H7 (cell line): Measurements from ENCODE around the gene NAV2. TPM values are rescaled to one million over a fixed set of nuclear protein-coding genes. Genes with fewer than 3 reads are reported as not detected.

Experiments
- DNase-seq: peaks from one replicate; pipeline ENCODE4 v3.0.0; 2012
- H3K27me3 ChIP-seq: 2 replicates; pipeline ENCODE4 v1.6.0; 2011; ENCODE audit warnings: mild to moderate bottlenecking, low read length; ENCODE audit not compliant: control insufficient read depth, insufficient read depth
- H3K36me3 ChIP-seq: replicated peaks from 2 replicates; pipeline ENCODE4 v1.5.1; 2011; ENCODE audit warnings: low read length; ENCODE audit not compliant: control insufficient read depth, insufficient read depth
- H3K4me3 ChIP-seq: 2 replicates; pipeline ENCODE4 v1.5.1; 2011; ENCODE audit warnings: low read depth, mild to moderate bottlenecking, control low read depth, low read length, moderate library complexity; ENCODE audit not compliant: insufficient read depth
- total RNA-seq: library from RNA; depleted of rRNA; stranded (reverse); fragments of >200 nt; shearing (Covaris generic); gene quantifications from 2 replicates; pipeline ENCODE4 v1.2.3, GENCODE V29; 2014

The NAV2 gene
- total RNA-seq, 1 experiment from 2014 or later = 11.1 TPM

DNA sequence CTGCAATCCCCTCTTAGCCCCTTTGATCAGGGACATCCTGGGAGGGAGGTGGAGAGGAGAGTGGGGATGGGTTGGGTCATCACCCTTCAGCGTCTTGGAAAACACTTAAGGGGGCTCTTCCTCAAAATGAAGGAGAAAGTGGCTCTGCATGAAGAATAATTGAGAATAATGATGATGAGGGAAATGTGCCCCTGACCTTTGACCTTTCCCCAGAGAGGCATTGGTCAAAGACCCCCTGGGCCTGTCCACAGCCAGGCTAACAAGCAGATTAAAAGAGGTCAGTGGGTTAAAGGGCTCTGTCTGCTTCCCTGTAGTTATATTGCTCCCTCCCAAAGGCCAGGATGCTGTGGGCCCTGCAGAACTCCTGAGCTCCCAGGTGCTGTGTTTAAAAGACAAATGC is 68.7 kb downstream of the NAV2 start:
- Histone ChIP-seq H3K27me3 (no peaks in the 10 kb centered on the region), H3K36me3 (no peaks in the 10 kb centered on the region), H3K4me3 (no peak overlapping the region)
- DNase-seq = no peak

DNA sequence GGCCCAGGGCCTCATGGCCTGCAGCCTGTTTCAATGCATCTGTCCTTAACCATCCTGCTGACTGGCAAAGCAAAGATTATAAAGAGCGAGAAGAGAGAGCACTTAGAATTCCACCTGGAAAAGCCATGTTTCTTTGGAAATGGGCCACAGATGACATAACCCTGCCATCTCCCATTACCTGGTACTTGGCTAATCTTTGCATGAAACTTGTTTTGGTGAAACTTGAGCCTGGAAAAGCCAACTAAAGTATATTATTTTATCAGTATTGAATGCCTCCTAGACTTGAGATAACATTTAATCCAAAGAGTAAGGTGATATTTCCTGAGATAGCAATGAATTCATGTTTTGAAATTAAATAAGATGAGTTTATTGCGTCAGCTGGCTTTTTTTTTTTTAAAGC is 72.6 kb downstream of the NAV2 start:
- no peaks in the 10 kb centered on the region for H3K27me3 ChIP-seq
- H3K4me3 ChIP-seq = no peak overlapping the region
- DNase-seq = no peak
- no peaks in the 10 kb centered on the region for H3K36me3 ChIP-seq

DNA sequence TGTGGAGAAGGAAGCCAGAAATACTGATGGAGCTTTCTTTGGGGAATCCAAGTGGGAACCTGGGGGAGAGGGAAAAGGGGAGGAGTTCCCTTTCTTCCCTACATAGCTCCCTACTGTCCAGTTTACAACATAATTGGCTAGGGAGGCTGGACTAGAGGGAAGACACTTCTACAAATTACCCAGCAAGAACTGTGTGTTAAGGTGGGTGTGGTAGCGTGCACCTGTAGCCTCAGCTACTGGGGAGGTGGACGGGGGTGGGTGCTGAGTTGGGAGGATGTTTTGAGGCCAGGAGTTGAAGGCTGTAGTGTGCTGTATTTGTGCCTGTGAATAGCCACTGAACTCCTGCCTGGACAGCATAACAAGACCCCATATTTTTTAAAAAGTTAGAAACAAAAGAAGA is 74.0 kb downstream of the NAV2 start:
- DNase-seq = no peak
- Histone ChIP-seq H3K27me3 (no peaks in the 10 kb centered on the region), H3K36me3 (no peaks in the 10 kb centered on the region)

DNA sequence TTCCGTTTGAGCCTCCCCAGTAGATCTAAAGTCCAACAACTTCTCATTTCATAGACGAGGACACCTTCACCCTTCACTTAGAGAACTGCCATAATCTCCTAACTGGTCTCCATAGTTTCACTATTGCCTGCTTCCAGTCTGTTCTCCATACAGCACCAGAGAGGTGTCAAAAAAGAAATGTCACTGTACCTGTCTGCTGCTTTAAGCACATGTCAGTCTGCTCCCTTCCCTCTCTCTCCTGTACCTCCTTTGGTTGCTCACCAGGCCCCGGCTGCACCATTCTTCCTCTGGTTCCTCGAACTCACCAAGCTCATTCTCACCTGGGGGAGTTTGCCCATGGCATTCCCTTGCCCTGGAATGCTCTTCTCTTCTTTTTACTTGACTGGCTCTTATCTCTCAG is 75.8 kb downstream of the NAV2 start:
- Histone ChIP-seq H3K36me3 (no peaks in the 10 kb centered on the region), H3K4me3 (no peak overlapping the region), H3K27me3 (no peaks in the 10 kb centered on the region)
- DNase-seq = no peak

More for the DNA sequence above, 74.0 kb downstream of the NAV2 start:
- H3K4me3 ChIP-seq = no peak overlapping the region

DNA sequence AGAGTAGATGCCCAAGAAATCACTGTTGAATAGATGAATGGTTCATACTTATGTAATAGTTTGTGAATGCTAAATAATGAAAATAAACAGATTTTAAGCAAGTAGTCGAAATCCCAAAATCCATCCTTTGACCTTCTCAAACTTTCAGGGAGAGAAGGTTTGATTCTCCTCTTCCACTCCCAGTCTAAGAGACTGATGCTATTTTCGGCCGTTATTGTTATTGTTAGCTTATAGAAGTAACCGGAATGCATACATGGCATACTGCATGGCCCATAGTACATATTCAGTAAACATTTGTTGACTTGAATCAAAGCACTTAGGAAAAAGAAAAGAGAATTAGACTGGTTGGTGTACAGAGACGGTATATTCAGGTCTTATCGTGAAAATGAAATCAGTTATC is 76.6 kb downstream of the NAV2 start:
- Histone ChIP-seq H3K4me3 (no peak overlapping the region), H3K36me3 (no peaks in the 10 kb centered on the region), H3K27me3 (no peaks in the 10 kb centered on the region)
- DNase-seq = no peak

DNA sequence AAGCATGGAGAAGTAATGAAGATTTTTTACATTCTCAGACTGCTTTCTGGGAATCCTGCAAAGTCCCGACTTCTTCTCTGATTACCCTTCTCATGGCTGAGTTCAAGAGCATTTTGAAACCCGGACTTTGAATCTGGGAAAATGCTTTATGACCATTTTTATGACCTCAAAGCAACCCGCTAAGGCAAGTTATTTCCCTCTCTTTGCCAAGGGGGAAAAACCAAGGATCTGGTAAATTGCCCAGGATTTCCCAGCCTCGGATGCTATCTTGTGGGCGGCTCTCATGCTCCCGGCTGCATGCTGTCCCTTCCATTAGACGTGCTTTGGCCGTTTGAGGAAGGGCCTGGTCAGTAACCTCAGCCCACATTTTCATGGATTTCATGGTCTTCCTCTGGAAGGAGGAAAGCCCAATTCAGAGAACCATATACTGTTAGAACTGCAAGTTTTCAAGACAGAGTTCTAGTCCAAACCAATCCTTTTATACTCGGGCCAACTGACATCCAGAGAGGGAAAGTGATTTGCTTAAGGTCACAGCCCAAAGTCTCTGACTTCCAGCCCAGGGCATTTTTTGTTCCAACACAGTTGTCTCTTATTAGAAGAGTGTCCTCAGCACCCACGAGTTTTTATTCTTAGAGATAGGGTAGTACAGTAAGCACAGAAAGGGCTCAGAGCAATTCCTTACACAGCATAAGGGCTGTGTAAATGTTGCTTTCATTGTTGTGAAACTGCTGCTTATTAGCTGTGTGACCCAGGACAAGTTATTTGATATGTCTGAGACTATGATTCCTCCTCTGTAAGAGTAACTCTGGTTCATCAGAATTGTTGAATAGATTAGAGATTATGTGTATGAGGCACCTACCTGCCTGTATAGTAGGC is 77.4 kb downstream of the NAV2 start:
- no peaks in the 10 kb centered on the region for H3K36me3 ChIP-seq
- H3K4me3 ChIP-seq = no peak overlapping the region
- no peak for DNase-seq
- no peaks in the 10 kb centered on the region for H3K27me3 ChIP-seq

DNA sequence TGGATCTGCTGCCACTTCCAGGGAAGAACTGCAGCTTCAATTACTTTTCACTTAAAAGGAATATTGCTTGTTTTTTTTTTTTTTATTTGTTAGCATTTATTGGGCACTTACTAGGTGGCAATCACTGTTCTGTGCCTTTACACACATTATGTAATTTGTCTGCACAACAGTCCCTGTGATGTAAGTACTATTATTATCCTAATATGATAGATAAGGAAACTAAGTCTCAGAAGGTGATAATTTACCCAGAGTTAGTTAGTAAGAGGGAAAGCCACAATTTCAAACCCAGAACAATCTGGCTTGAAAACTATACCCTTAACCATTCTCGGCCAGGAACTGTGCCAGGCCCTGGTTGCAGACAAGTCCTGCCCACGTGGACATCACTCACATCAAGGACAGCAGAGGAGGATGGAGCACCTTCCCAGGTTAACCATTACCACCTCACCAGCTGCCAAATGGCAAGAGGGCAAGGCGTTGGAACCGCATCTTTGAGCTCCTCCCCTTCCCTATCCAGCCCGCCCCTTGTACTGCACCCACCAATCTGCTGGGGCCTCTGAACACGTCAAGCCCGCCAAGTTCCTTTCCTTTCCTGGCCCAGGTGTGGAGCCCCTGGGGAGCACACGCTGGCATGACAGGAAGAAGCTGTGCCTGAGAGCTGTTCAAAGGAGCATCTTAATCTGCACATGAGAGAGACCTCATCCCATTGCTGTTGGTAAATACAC is 78.4 kb downstream of the NAV2 start:
- Histone ChIP-seq H3K27me3 (no peaks in the 10 kb centered on the region), H3K4me3 (no peak overlapping the region), H3K36me3 (no peaks in the 10 kb centered on the region)
- peak; percentile 70 for DNase-seq

DNA sequence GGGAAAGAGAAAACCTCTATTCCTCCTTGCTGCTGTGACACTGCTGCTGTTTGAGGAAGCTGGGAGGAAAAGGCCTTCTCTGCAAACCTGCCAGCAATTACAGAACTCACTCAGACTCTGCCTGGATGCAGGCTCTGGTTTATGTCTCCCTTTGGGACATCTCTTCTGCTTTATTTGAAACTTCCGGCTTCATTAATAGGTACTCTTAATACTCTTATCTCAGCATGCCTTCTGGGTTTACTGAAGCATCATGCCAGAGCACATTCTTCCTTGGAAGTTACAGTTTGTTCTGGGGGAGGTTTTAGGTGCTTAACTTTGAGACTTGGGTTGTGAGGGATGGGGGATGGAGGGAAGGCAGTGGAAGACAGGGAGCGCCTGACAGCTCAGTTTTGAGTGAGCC is 79.9 kb downstream of the NAV2 start:
- Histone ChIP-seq H3K36me3 (no peaks in the 10 kb centered on the region), H3K4me3 (no peak overlapping the region), H3K27me3 (no peaks in the 10 kb centered on the region)
- no peak for DNase-seq

DNA sequence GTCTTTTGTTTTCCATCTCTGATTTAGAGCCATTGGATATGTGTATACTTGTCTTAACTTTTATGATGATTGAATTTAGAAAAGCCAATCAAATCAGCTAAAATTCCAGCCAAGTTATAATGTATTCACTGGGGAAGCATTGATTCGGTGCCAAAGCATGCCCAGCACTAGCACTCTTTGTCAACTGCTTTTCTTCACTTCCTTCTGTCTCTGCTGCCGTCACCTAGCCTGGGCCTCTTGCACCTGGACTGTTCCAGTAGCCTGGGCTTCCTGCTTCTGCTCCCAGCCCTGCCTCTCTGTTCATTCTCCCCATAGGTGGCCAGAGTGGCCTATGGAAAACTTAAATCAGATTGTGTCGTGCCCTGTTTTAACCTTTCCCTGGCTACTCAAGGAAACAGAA is 80.7 kb downstream of the NAV2 start:
- DNase-seq = no peak
- Histone ChIP-seq H3K4me3 (no peak overlapping the region), H3K27me3 (no peaks in the 10 kb centered on the region), H3K36me3 (no peaks in the 10 kb centered on the region)

DNA sequence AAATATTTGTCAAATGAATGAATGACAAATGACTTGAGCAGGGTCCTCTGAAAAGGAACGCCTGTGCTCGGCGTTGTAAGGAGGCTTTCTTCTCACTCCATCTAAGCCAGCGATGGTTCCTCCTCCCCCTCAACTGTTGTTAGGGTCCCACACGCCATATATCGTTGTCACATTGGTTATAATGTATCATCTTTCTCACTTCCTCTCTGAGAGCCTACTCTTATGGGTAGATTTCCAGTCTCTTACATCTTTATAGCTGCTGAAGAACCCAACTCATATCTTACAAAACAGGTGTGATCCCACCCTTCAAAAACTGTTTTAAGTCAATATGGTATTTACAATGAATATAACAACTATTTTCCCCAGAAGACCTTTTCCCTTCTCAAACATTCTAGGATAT is 81.5 kb downstream of the NAV2 start:
- Histone ChIP-seq H3K36me3 (no peaks in the 10 kb centered on the region), H3K4me3 (no peak overlapping the region), H3K27me3 (no peaks in the 10 kb centered on the region)
- DNase-seq = no peak

DNA sequence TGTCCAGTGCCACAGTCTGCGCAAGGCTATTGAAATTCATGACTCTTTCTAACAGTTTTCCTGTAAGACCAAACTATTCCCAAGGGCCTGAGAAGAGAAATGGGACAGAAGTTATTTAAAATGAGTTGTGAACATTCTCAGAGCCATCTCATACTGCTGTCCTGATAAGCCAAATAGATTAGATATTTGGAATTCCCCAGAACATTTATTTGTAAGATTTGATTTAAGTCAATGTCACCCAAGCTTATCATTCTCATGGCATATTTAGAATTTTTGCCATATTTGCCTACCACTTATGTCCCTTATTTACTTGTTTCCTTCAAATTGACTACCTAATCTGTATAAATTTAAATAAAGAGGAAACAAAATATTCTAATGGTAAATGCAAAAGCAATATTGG is 82.4 kb downstream of the NAV2 start:
- H3K4me3 ChIP-seq = no peak overlapping the region
- H3K36me3 ChIP-seq = no peaks in the 10 kb centered on the region
- DNase-seq = no peak
- H3K27me3 ChIP-seq = no peaks in the 10 kb centered on the region

DNA sequence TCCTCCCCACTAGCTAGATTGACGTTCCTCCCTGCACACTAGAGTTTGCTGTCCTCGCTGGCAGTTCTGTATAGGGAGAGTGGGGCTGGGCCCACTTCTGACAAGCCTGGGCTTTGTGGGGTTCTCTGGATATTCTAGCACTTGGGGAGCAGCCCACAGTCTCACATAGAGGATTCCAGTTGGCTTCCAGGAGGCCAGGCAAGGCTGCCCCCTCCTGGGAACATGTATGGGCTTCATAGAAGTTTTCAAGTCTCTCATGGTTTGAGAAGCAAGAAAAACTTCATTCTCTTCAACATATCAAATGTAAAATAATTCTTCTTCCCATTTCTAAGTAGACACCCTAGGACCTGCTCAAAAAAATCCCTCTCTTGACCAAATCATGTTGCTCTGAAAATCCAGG is 87.5 kb downstream of the NAV2 start:
- DNase-seq = peak; percentile 35
- no peaks in the 10 kb centered on the region for H3K27me3 ChIP-seq

DNA sequence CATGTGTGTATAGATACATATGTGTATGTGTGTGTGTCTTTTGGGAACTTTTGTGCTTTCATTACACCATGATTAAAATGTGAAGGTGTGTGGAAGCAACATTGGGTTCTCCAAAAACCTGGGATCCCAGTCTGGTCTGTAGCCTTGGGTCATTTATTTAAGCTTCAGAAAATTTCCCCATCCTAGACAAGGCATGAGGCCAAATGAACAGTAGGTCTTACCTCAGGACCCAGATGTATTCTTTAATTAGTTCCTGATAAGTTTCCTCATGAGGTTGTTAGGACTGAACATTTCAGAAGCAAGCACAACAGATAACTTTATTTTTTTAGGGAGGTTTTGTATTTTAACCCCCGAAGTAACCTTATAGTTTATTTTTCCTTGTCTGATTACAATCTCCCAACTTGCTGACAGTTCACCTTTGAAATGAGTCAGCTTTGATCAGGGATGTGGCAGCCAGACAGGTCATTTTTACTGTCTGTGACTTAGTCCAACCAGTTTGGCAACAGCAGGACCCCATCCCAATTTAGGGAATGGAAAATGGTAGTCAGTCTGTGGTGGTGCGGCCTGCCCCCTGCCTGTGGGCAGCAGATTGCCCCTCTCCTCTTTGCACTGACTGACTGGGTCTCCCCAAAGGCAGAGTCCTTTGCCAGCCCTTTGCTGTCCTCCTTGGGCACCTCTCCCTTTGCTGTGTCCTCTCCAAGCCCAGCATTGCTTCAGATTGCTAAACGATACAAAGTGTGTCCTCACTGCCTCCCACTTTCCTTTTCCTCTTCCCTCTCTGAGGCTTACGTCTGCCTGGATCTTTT is 88.3 kb downstream of the NAV2 start:
- Histone ChIP-seq H3K36me3 (no peaks in the 10 kb centered on the region), H3K27me3 (no peaks in the 10 kb centered on the region), H3K4me3 (no peak overlapping the region)
- peak; percentile 48 for DNase-seq

More for the DNA sequence above, 87.5 kb downstream of the NAV2 start:
- no peaks in the 10 kb centered on the region for H3K36me3 ChIP-seq
- no peak overlapping the region for H3K4me3 ChIP-seq

DNA sequence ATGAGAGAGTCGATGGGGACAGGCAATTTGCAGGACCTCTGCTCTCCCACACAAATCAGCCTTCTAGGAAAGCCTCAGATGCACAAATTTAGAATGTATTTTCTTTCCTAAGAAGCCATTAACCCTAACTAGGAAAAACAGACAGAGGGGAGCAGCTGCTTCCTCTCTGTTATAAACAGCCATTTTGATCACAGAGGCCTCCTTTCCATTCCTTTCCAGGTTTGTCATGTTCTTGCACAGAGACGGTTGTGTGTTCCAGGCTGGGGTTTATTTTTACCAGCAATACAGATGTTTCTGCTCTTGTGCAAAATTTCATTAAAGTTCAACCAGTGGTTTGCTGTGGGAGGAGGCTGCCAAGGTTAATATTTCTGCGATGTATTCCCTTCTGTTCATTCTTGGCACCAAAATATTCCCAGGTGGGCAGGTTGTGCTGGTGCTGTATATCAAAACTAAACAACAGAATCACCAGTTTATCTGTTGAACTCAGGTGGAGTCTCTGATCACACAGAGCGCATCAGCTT is 90.2 kb downstream of the NAV2 start:
- no peaks in the 10 kb centered on the region for H3K36me3 ChIP-seq
- no peak for DNase-seq
- no peaks in the 10 kb centered on the region for H3K27me3 ChIP-seq
- H3K4me3 ChIP-seq = no peak overlapping the region
